GM18517 (cell line): ENCODE measurements around the gene IFTAP.
A peak's percentile ranks its signal among the peaks of the same experiment; 100 is the strongest.

ENCODE experiments used
- ATAC-seq: cut with Tn5 transposase; IDR thresholded peaks from one replicate; pipeline ENCODE4 v1.9.1; 2021; ENCODE audit warnings: mild to moderate bottlenecking, moderate library complexity; ENCODE audit not compliant: unreplicated experiment

IFTAP gene

GRCh38 chr11:36703055-36703404 is 108.7 kb downstream of the IFTAP start:
- peak; percentile 70 for ATAC-seq
